Measurements from ENCODE around the gene ARHGEF16. TPM values are rescaled to one million over a fixed set of nuclear protein-coding genes. Genes with fewer than 3 reads are reported as not detected.

Gene ARHGEF16
- total RNA-seq, 1 donor from 2014 or later: 33.0 TPM

DNA sequence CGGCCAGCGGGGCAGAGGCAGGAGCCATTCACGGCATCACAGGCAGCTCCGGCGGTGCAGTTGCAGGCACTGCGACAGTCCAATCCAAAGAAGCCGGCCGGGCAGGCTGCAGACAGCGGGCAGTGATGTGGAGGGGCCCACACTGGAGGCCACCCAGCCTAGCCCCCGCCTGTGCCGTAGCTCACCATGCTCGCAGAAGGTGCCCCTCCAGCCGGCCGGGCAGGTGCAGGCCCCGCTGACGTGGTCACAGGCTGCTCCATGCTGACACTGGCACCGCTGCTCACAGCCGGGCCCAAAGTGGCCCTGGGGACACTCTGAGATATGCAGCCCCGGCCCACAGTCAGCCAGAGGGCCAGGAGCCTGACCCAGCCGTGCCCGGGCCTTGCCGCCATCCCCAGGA lies 45.1 kb downstream of the ARHGEF16 start:
- DNase-seq (ENCODE audit: low read depth): no peak
- Histone ChIP-seq H3K4me3 (ENCODE audit: low read depth, low read length) (no peak overlapping the region), H3K36me3 (ENCODE audit: control insufficient read depth, insufficient read depth, low read length) (no peaks in the 10 kb centered on the region), H3K27me3 (ENCODE audit: control insufficient read depth, insufficient read depth, low read length) (peaks cover 7% of the 10 kb centered on the region)
- TF ChIP-seq, protein P1, sequence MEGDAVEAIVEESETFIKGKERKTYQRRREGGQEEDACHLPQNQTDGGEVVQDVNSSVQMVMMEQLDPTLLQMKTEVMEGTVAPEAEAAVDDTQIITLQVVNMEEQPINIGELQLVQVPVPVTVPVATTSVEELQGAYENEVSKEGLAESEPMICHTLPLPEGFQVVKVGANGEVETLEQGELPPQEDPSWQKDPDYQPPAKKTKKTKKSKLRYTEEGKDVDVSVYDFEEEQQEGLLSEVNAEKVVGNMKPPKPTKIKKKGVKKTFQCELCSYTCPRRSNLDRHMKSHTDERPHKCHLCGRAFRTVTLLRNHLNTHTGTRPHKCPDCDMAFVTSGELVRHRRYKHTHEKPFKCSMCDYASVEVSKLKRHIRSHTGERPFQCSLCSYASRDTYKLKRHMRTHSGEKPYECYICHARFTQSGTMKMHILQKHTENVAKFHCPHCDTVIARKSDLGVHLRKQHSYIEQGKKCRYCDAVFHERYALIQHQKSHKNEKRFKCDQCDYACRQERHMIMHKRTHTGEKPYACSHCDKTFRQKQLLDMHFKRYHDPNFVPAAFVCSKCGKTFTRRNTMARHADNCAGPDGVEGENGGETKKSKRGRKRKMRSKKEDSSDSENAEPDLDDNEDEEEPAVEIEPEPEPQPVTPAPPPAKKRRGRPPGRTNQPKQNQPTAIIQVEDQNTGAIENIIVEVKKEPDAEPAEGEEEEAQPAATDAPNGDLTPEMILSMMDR (IDR thresholded peaks at IDR 0.05; ENCODE audit: insufficient read depth, low read length, poor library complexity, severe bottlenecking): no peak

DNA sequence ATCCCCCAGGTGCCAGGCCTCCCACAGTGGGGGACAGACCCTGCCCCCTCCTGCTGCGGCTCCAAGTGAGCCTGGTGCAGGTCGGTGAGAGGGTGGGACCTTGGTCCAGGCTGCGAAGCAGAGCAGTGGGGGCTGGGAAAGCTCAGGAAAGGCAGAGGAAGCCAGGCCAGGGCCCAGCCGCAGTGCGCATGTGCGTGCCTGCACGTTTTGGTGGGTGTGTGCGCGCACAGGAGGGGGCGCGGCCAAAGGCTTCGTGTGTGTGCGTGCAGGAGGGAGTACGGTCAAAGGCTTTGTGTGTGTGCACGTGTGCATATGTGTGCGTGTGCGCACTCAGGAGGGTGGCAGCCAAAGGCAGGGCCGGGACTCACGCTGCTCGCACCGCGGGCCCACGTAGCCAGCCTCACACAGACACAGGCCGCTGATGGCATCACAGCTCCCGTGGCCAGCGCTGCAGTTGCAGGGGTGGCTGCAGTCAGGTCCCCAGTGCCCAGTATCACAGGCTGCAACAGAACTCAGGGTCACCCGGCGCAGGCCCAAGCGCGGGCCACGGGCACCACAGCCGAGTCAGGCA lies 45.9 kb downstream of the ARHGEF16 start:
- Histone ChIP-seq H3K36me3 (ENCODE audit: control insufficient read depth, insufficient read depth, low read length) (no peaks in the 10 kb centered on the region), H3K4me3 (ENCODE audit: low read depth, low read length) (no peak overlapping the region), H3K27me3 (ENCODE audit: control insufficient read depth, insufficient read depth, low read length) (peaks cover 7% of the 10 kb centered on the region)
- no peak for DNase-seq (ENCODE audit: low read depth)
- TF ChIP-seq, protein P1 (IDR thresholded peaks at IDR 0.05; ENCODE audit: insufficient read depth, low read length, poor library complexity, severe bottlenecking): no peak

DNA sequence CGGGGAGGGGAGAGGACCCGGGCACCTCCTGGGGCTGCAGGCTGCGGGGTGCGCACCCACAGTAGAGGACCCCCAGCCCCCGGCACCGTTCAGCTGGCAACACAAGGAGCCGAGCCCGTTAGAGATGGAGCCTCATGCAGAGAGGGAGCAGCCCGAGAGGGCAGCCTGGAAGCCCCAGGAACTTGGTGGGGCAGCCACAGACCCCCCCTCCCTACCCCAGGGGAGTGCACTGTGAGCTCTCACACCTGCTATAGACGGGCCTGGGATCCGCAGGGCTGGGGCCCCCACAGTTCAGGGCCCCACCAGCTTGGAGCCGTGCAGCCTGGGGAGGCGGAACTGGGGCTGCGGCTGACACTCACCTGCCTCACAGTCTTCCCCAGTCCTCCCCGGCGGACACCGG lies 47.0 kb downstream of the ARHGEF16 start:
- H3K27me3 ChIP-seq (ENCODE audit: control insufficient read depth, insufficient read depth, low read length): peaks cover 7% of the 10 kb centered on the region
- TF ChIP-seq, protein P1 (IDR thresholded peaks at IDR 0.05; ENCODE audit: insufficient read depth, low read length, poor library complexity, severe bottlenecking): no peak
- H3K4me3 ChIP-seq (ENCODE audit: low read depth, low read length): no peak overlapping the region
- no peaks in the 10 kb centered on the region for H3K36me3 ChIP-seq (ENCODE audit: control insufficient read depth, insufficient read depth, low read length)
- no peak for DNase-seq (ENCODE audit: low read depth)

DNA sequence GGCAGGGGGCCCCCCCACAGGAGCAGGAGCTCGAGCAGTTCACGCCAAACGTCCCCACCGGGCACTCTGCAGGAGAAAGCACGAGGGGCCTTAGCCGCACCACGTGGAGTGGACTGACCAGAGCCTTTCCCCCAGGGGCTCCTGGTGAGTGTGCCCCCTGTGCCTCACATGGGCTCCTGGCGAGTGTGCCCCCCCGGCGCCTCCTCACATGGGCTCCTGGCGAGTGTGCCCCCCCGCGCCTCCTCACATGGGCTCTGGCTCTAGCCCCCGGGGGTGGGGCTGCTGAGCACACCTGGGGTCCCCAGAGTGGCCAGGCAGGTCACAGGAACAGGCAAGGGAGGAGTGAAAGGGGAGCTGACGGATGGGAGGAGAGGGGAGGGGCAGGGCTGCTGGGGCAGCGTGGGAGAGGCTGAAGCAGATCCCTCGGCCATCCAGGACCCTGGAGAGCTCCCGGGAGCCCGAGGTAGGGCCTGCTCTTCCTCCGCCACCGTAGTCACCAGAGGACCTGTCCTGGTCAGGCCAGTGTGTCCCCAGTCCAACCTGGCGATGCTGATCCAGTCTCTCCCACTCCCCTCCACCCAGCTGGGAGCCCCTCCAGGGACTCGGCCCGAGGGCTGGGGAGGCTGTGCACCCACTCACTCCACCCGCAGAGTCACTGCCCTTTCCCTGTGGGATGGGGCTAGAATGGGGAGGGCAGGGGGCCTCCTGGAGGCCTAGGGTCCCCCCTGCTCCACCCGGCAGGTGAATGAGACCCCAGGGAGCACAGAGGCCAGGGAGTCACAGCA lies 47.6 kb downstream of the ARHGEF16 start:
- H3K27me3 ChIP-seq (ENCODE audit: control insufficient read depth, insufficient read depth, low read length): peaks cover 7% of the 10 kb centered on the region
- TF ChIP-seq, protein P1 (IDR thresholded peaks at IDR 0.05; ENCODE audit: insufficient read depth, low read length, poor library complexity, severe bottlenecking): no peak
- no peak for DNase-seq (ENCODE audit: low read depth)
- H3K36me3 ChIP-seq (ENCODE audit: control insufficient read depth, insufficient read depth, low read length): no peaks in the 10 kb centered on the region
- H3K4me3 ChIP-seq (ENCODE audit: low read depth, low read length): no peak overlapping the region

DNA sequence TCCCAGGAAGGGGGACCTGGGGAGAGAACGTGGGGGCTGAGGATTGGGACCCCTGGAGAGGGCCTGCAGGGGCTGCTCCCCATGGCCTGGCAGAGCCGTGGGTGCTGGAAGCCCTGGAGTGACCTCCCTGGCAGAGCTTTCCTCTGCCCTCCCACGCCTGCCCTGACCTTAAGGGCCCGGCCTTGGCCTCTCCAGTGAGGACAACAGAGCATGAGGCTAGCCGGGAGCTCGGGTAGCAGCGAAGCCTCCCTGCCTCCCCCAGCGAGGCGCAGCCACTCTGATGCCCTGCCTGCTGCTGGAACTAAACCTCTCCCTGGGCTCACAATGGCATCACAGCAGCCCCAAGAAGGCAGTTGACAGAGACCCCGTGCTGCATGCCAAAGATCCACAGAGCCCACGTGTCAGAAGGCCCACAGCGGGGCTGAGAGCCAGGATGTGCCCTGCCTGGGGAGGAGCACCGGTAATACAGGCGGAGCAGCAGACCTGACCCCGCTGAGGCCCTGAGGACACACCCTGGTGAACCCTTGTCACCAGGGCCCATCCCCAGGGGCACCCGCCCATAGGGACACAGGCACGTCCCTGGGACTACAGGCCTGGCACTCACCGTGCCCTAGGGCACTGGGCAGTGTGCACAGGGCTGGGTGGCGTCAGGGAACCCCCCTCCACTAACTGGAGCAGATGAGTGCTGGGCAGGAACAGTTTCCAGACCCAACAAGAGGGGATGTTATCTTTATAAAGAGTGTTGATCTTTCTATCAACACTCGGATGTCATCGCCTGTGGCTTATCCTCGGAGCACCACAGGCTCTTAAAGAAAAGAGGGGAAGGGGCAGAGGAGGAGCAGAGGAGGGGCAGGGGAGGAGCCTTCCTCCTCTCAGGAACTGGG lies 48.4 kb downstream of the ARHGEF16 start:
- Histone ChIP-seq H3K4me3 (ENCODE audit: low read depth, low read length) (no peak overlapping the region), H3K36me3 (ENCODE audit: control insufficient read depth, insufficient read depth, low read length) (no peaks in the 10 kb centered on the region), H3K27me3 (ENCODE audit: control insufficient read depth, insufficient read depth, low read length) (peaks cover 5% of the 10 kb centered on the region)
- TF ChIP-seq, protein P1 (IDR thresholded peaks at IDR 0.05; ENCODE audit: insufficient read depth, low read length, poor library complexity, severe bottlenecking): no peak
- DNase-seq (ENCODE audit: low read depth): no peak
